OCI-LY1 (cell line): ENCODE data around the gene RAB10.

Experiments
- CTCF ChIP-seq: fragments of 200-600 bp; sonication (generic), shearing (Covaris generic); IDR thresholded peaks from 2 replicates; pipeline ENCODE4 v1.5.1; 2017; ENCODE audit warnings: mild to moderate bottlenecking, antibody characterized with exemption, low read length, moderate library complexity, mixed read lengths
- EZH2 ChIP-seq: fragments of 200-600 bp; sonication (generic), shearing (Covaris generic); IDR thresholded peaks from 2 replicates; pipeline ENCODE4 v1.8.0; 2017; ENCODE audit warnings: borderline replicate concordance, mixed run types, mild to moderate bottlenecking, antibody characterized with exemption, low read length, moderate library complexity, mixed read lengths

- no peak for TF ChIP-seq CTCF
- TF ChIP-seq EZH2: no peak
Observed at GRCh38 chr2:26148501-26148900, 114.6 kb downstream of the RAB10 start.
